ENCODE measurements around the gene PYY.
"Not testable (repeated sequence)": the region's sequence is repeated elsewhere in the genome, so short reads cannot be mapped to it uniquely, and the experiment has no call there.

PYY gene

GRCh38 chr17:43979011-43979410, 25.3 kb upstream of the PYY start:
- in situ Hi-C loops (cut with MboI; ENCODE audit: low sequenced_read_pairs): no loop called here

- in situ Hi-C loops (cut with MboI; ENCODE audit: low sequenced_read_pairs): no loop called here
Observed at GRCh38 chr17:43978078-43978477, 24.3 kb upstream of the PYY start.

- in situ Hi-C loops (cut with MboI; ENCODE audit: low sequenced_read_pairs): no loop called here
Observed at GRCh38 chr17:43976963-43977837, 23.5 kb upstream of the PYY start.

- in situ Hi-C loops (cut with MboI; ENCODE audit: low sequenced_read_pairs): no loop called here
Observed at GRCh38 chr17:43975898-43976297, 22.2 kb upstream of the PYY start.

DNA sequence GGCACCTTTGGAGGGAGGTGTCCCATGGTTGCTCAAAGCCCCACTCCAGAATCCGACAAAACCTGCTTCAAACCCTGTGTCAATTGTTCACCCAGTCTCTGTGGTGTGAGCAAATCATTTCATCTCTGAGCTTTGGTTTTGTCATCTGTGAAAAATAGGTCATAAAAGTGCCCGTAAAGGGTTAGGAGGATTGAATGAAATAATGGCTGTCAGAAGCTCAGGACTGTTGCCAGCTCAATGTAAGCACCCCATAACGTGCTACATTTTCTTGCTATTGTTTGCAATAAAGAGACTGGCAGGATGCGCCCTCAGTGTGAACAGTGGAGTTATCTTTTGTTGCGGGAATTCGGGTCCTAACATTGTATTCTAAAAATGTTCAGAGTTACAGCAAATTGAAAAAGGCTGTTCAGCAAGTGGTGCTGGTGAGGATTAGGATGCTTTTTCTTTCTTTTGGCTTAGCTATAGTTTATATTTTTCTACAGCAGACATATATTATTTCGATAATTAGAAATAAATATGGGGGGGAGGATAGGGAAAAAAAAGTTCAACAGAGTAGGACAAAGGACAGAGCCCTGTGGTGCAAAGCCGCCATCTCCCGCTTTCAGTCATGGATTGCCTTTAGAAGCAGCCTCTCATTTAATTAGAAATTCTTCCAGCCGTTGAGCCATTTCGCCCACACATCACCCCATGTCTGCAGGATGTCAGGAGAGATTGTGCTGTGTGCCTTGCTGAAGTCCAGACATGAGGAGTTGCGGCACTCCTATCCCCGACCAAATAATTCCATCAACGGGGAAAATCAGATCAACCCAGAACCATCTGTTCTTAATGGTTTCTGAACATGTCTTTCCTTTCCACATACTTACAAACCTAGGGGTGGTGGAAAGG, 20.9 kb upstream of the PYY start:
- in situ Hi-C loops (cut with MboI; ENCODE audit: low sequenced_read_pairs): no loop called here

GRCh38 chr17:43972444-43973212, 18.9 kb upstream of the PYY start:
- in situ Hi-C loops (cut with MboI; ENCODE audit: low sequenced_read_pairs): not testable (repeated sequence)

GRCh38 chr17:43971436-43971835, 17.7 kb upstream of the PYY start:
- in situ Hi-C loops (cut with MboI; ENCODE audit: low sequenced_read_pairs): not testable (repeated sequence)

DNA sequence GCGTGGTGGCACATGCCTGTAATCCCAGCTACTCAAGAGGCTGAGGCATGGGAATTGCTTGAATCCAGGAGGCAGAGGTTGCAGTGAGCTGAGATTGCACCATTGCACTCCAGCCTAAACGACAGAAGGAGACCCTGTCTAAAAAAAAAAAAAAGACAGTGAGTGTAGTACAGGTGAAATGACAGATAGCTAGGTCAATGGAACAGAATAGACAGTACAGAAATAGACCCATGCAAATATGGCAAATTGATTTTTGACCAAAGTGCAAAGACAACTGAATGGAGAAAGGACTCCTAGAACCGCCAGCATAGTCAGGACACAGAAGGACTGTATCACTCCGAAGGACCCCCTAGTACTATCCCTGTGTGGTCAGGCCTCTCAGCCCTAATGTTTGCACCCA, 16.6 kb upstream of the PYY start:
- in situ Hi-C loops (cut with MboI; ENCODE audit: low sequenced_read_pairs): no loop called here

GRCh38 chr17:43967251-43967875, 13.6 kb upstream of the PYY start:
- in situ Hi-C loops (cut with MboI; ENCODE audit: low sequenced_read_pairs): no loop called here

DNA sequence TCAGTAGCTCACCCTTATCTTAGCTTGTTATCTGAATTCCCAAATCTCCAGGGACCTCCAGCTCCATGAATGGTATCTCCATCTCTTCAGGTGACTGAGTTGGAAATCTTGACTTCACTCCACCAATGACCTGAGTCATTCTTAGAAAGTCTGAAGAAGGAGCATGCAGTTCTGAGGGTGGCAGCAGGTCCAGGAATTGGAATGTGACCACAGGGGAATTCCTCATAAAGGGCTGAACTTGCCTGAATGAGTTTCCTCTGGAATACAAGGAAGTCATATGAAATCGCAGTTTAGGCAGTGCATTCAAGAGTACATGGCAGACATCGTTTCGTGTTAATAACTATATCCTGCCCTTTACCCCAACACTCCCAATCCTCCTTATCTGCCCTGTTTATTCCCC, 12.5 kb upstream of the PYY start:
- in situ Hi-C loops (cut with MboI; ENCODE audit: low sequenced_read_pairs): no loop called here

- in situ Hi-C loops (cut with MboI; ENCODE audit: low sequenced_read_pairs): no loop called here
Observed at GRCh38 chr17:43962479-43962878, 8.7 kb upstream of the PYY start.

GRCh38 chr17:43961954-43962353, 8.2 kb upstream of the PYY start:
- in situ Hi-C loops (cut with MboI; ENCODE audit: low sequenced_read_pairs): no loop called here

- in situ Hi-C loops (cut with MboI; ENCODE audit: low sequenced_read_pairs): not testable (repeated sequence)
Observed at GRCh38 chr17:43961292-43961691, 7.6 kb upstream of the PYY start.

DNA sequence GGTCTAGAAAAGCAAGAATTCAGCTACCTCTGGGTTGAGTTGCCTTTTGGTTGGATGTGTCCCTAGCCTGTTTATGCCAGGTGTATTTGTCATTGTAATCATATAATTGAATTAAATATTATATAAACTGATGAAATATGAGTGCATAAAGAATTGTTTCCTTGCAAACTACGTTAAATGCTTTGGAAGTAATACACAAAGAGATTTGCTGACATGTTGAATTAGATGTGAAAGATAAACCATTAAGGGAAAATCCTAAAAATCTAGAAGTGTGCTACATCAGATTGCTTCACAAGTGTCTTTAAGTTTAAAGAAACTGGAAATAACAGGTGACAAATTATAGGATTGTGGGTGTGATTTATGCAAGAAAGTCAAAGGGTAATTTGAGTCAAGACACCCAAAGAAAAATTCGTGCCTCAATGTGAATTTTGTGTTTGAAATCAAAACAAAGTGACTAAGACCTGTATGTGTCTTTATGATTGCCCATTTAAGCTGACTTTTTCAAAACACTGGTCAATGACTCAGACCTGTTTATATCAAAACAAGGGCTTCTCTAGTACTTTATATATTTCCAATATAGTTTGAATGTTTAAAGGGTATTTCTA, 5.1 kb upstream of the PYY start:
- in situ Hi-C loops (cut with MboI; ENCODE audit: low sequenced_read_pairs): no loop called here

- in situ Hi-C loops (cut with MboI; ENCODE audit: low sequenced_read_pairs): no loop called here
Observed at GRCh38 chr17:43956222-43956621, 2.5 kb upstream of the PYY start.

DNA sequence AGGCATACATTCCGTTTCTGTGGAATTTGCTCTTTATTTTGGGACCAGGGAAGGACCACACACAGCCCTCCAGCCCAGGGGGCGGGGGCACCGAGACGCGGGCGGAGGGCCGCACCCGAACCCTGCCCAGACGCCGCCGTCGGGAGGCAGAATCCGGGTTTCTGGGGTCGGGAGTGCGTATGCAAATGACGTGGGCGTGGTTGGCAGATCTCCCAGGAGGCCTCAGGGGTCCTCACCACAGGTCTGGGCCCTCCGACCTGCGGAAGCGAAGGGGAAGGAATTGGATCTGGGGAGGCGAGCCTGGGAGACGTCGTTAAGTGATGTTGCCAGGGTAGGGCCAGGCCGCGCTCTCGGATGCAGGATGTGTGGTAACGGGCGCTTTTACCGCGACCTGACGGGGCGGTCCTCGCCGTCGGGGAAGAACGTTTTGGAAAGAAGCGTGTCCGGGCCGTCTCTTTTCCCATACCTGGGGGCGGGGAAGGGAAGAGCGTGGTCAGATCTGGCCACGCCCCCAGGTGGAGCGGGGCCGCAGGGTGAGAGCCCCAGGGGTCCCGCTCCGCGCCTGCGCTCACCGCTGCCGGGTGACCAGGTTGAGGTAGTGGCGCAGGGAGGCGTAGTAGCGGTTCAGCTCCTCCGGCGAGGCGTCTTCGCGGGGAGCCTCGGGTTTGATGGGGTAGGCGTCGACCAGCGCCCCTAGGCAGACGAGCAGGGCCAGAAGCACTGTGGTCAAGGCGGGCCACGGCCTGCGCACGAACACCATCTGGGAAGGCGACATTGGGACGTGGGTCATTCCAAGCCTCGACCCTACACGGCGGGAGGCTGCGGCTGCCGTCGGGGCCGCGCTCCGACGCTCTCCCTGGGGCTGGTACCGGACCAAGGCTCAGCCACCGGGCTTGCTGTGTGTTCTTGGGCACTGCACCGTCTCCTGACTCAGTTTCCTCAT, 745 bp downstream of the PYY start:
- in situ Hi-C loops (cut with MboI; ENCODE audit: low sequenced_read_pairs): no loop called here

- in situ Hi-C loops (cut with MboI; ENCODE audit: low sequenced_read_pairs): no loop called here
Observed at GRCh38 chr17:43952351-43952723, 1.4 kb downstream of the PYY start.

- in situ Hi-C loops (cut with MboI; ENCODE audit: low sequenced_read_pairs): no loop called here
Observed at GRCh38 chr17:43951750-43952149, 2.0 kb downstream of the PYY start.

GRCh38 chr17:43950554-43950953, 3.2 kb downstream of the PYY start:
- in situ Hi-C loops (cut with MboI; ENCODE audit: low sequenced_read_pairs): no loop called here

Data from hTERT RPE-1 (cell line).